K562 (cell line): ENCODE measurements around the gene KRTAP10-4. TPM values are rescaled to one million over a fixed set of nuclear protein-coding genes. Genes with fewer than 3 reads are reported as not detected.

Source experiments
- ATAC-seq: fragments of 200-7000 bp; cut with Tn5 transposase; 3 replicates; pipeline ENCODE4 v1.9.1; 2020; ENCODE audit warnings: moderate library complexity
- BruUV-seq: library from RNA; stranded (reverse); fragments of 400-500 nt; replicated peaks from 2 replicates; lab custom pipeline; 2021; lab: Mats Ljungman, UMichigan
- CTCF ChIA-PET: fragments of 300-600 bp; formaldehyde crosslinking; extraction: SDS; loops from one replicate; lab custom pipeline; 2021; ENCODE audit warnings: low intra/inter-chr PET ratio; lab: Yijun Ruan, JAX
- POLR2A ChIA-PET: fragments of 300-600, 350-650 bp; sonication (Branson Sonifier 250); formaldehyde crosslinking; extraction: SDS; loops from one replicate; lab custom pipeline; 2021; ENCODE audit warnings: antibody characterized with exemption, inconsistent platforms; lab: Yijun Ruan, JAX
- DNase-seq, 4 experiments: peaks; one replicate each; pipeline versions ENCODE4 v3.0.0 to v3.0.0-alpha.2; 2011 to 2018; ENCODE audit warnings: low spot score in 3 of 4, mixed read lengths in 3 of 4; ENCODE audit errors: extremely low read depth in 1 of 4
- FAIRE-seq: peaks from 2 replicates; lab custom pipeline; 2011; peaks lifted over from hg19 to GRCh38; lab: Jason Lieb, UNC
- H2AFZ ChIP-seq: 2 replicates; pipeline ENCODE4 v1.6.0; 2011; ENCODE audit warnings: low read depth, low read length, control low read depth, inconsistent platforms
- H3K27ac ChIP-seq: fragments of 200-600 bp; 3 replicates; pipeline ENCODE4 v1.8.0; 2011; ENCODE audit warnings: low read depth, mild to moderate bottlenecking, control low read depth, inconsistent platforms, low read length, moderate library complexity, mixed read lengths; ENCODE audit errors: extremely low read depth
- H3K27me3 ChIP-seq, 2 experiments: fragments of 300-600 bp in 1 of 2; 2 replicates in 1 of 2; 3 replicates in 1 of 2; pipeline versions ENCODE4 v1.6.0 to v1.8.0; 2011; ENCODE audit warnings: inconsistent platforms in 2 of 2, low read length in 2 of 2, mild to moderate bottlenecking in 1 of 2, mixed read lengths in 1 of 2, moderate library complexity in 1 of 2; ENCODE audit not compliant: control insufficient read depth in 2 of 2, insufficient read depth in 2 of 2
- H3K36me3 ChIP-seq: fragments of 300-600 bp; 3 replicates; pipeline ENCODE4 v1.8.0; 2011; ENCODE audit warnings: mild to moderate bottlenecking, low read length, inconsistent platforms; ENCODE audit not compliant: control insufficient read depth, insufficient read depth
- H3K4me1 ChIP-seq, 2 experiments: fragments of 200-600 bp in 1 of 2; replicated peaks in 1 of 2; 2 replicates in 1 of 2; 3 replicates in 1 of 2; pipeline versions ENCODE4 v1.5.1 to v1.8.0; 2011; ENCODE audit warnings: inconsistent platforms in 2 of 2, low read length in 2 of 2, mild to moderate bottlenecking in 1 of 2, mixed read lengths in 1 of 2, moderate library complexity in 1 of 2; ENCODE audit not compliant: control insufficient read depth in 2 of 2, insufficient read depth in 2 of 2
- H3K4me2 ChIP-seq: 2 replicates; pipeline ENCODE4 v1.6.1; 2011; ENCODE audit warnings: low read length, control low read depth, inconsistent platforms, mixed read lengths; ENCODE audit not compliant: insufficient read depth
- H3K4me3 ChIP-seq: fragments of 200-600 bp; sonication (generic), shearing (Covaris generic); 2 replicates; pipeline ENCODE4 v1.5.1; 2016; ENCODE audit warnings: control low read depth, inconsistent platforms
- H3K79me2 ChIP-seq: fragments of 200-600 bp; 3 replicates; pipeline ENCODE4 v1.8.0; 2011; ENCODE audit warnings: low read length, inconsistent platforms; ENCODE audit not compliant: control insufficient read depth, insufficient read depth
- H3K9ac ChIP-seq, 2 experiments: 2 replicates each; pipeline versions ENCODE4 v1.6.0 to v1.6.1; 2011; ENCODE audit warnings: low read depth in 2 of 2, low read length in 2 of 2, control low read depth in 1 of 2, inconsistent platforms in 1 of 2, mild to moderate bottlenecking in 1 of 2, mixed read lengths in 1 of 2; ENCODE audit not compliant: insufficient read depth in 1 of 2
- H3K9me1 ChIP-seq: one replicate; pipeline ENCODE4 v1.6.0; 2011; ENCODE audit warnings: inconsistent platforms, mild to moderate bottlenecking, low read length, moderate library complexity; ENCODE audit not compliant: control insufficient read depth, insufficient read depth
- H3K9me3 ChIP-seq: replicated peaks from 2 replicates; pipeline ENCODE4 v1.5.1; 2011; ENCODE audit warnings: low read depth, low read length, inconsistent platforms; ENCODE audit not compliant: control insufficient read depth, insufficient read depth
- H4K20me1 ChIP-seq: replicated peaks from 2 replicates; pipeline ENCODE4 v1.6.1; 2011; ENCODE audit warnings: low read length, inconsistent platforms, mixed read lengths; ENCODE audit not compliant: control insufficient read depth, insufficient read depth
- ARID2 ChIP-seq: fragments of 450-650 bp; IDR thresholded peaks from 2 replicates; pipeline ENCODE4 v1.6.1; 2017; ENCODE audit warnings: antibody characterized with exemption, mild to moderate bottlenecking
- ZBTB7A ChIP-seq: IDR thresholded peaks from 2 replicates; pipeline ENCODE4 v1.6.1; 2011; ENCODE audit warnings: low read depth, mild to moderate bottlenecking, low read length, moderate library complexity, borderline replicate concordance; ENCODE audit not compliant: control insufficient read depth
- in situ Hi-C: fragments of 300-500 bp; cut with MboI; formaldehyde crosslinking; loops from 4 replicates; pipeline ENCODE4 v1.15.0; 2018; ENCODE audit warnings: inconsistent platforms, mixed read lengths
- intact Hi-C: fragments of 100-400 bp; cut with micrococcal nuclease; formaldehyde crosslinking; loops from 2 replicates; pipeline ENCODE4 v1.14.2; 2022
- polyA plus RNA-seq, 8 experiments: library from polyadenylated mRNA; depleted of rRNA in 4 of 8; stranded (reverse) in 5 of 8; unstranded in 3 of 8; fragments of >200 nt; fragmentation: Nextera tagmentation in 2 of 8; fragmentation: Illumina TruSeq in 1 of 8; extraction: Ambion mirVana in 2 of 8; extraction: Trizol in 1 of 8; gene quantifications; 2 replicates each; pipeline versions ENCODE4 v1.2.1 to v1.2.3, GENCODE V29; 2011 to 2014; ENCODE audit warnings: inconsistent platforms in 1 of 8, missing spikeins in 1 of 8
- total RNA-seq, 7 experiments: library from RNA; depleted of rRNA in 6 of 7; stranded (reverse); fragments of >200 nt in 6 of 7; fragmentation: Illumina TruSeq in 2 of 7; extraction: Trizol in 2 of 7; gene quantifications; 2 replicates each; pipeline versions ENCODE4 v1.2.1 to v1.2.3, GENCODE V29; 2011 to 2021; ENCODE audit warnings: low replicate concordance in 1 of 7
- TF ChIP-seq, protein P1 (sequence below), 2 experiments: fragments of 450-650 bp in 1 of 2; IDR thresholded peaks; 2 replicates each; pipeline ENCODE4 v1.6.1; 2011 to 2017; ENCODE audit warnings: low read depth in 2 of 2, antibody characterized with exemption in 1 of 2, borderline replicate concordance in 1 of 2, low read length in 1 of 2, mild to moderate bottlenecking in 1 of 2, mixed read lengths in 1 of 2; ENCODE audit not compliant: control insufficient read depth in 1 of 2

The KRTAP10-4 gene
- total and polyA plus RNA-seq, 9 of the 15 experiments (the other 6 are each of a cell fraction or from before 2014, with no cell fraction given), result not detected

DNA sequence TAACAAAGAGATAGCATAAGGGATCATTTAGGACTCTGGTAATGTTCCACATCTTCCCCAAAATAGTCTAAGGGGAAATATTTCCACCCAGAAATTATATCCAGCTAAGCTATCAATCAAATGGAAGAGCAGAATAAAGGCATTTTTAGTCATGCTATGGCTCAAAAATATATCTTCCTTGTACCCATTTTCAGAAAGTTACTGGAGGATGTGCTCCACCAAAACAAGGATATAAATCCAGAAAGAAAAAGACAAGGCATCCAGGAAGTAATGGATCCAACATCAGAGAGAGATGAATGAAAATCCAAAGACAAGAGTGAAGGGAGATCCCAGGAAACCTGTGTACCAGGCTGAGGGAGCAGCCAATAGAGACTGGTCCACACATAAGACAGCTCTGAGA, 35.7 kb downstream of the KRTAP10-4 start:
- CTCF ChIA-PET, result no interaction called here
- H3K9ac ChIP-seq, result no peak overlapping the region
- no peak overlapping the region for H3K4me2 ChIP-seq
- POLR2A ChIA-PET, result interaction anchor here (0.9 kb wide), 1 partner anchor 27 kb away, joined by 3 read pairs; no protein-coding TSS in a partner anchor
- no peaks in the 10 kb centered on the region for H4K20me1 ChIP-seq
- no peaks in the 10 kb centered on the region for H3K79me2 ChIP-seq
- no peak overlapping the region for H3K27ac ChIP-seq
- H3K27me3 ChIP-seq, result peaks cover 3 to 15% of the 10 kb centered on the region in 2 experiments; a peak in 4 of 5 replicates
- H3K9me1 ChIP-seq, result peaks cover under 1% of the 10 kb centered on the region
- no peaks in the 10 kb centered on the region; the same call in none of the 2 replicates for H3K9me3 ChIP-seq
- intact Hi-C loops, result no loop called here
- FAIRE-seq, result no peak
- H3K4me1 ChIP-seq, result peaks cover 0 to 5% of the 10 kb centered on the region in 2 experiments; a peak in 1 of 5 replicates
- H3K36me3 ChIP-seq, result no peaks in the 10 kb centered on the region
- H3K4me3 ChIP-seq, result no peak overlapping the region
- no TSS peak for BruUV-seq
- no peak for ATAC-seq
- in situ Hi-C loops, result no loop called here
- no peak for DNase-seq
- H2AFZ ChIP-seq, result no peak overlapping the region
- TF ChIP-seq ZBTB7A, result no peak
- TF ChIP-seq, protein P1, sequence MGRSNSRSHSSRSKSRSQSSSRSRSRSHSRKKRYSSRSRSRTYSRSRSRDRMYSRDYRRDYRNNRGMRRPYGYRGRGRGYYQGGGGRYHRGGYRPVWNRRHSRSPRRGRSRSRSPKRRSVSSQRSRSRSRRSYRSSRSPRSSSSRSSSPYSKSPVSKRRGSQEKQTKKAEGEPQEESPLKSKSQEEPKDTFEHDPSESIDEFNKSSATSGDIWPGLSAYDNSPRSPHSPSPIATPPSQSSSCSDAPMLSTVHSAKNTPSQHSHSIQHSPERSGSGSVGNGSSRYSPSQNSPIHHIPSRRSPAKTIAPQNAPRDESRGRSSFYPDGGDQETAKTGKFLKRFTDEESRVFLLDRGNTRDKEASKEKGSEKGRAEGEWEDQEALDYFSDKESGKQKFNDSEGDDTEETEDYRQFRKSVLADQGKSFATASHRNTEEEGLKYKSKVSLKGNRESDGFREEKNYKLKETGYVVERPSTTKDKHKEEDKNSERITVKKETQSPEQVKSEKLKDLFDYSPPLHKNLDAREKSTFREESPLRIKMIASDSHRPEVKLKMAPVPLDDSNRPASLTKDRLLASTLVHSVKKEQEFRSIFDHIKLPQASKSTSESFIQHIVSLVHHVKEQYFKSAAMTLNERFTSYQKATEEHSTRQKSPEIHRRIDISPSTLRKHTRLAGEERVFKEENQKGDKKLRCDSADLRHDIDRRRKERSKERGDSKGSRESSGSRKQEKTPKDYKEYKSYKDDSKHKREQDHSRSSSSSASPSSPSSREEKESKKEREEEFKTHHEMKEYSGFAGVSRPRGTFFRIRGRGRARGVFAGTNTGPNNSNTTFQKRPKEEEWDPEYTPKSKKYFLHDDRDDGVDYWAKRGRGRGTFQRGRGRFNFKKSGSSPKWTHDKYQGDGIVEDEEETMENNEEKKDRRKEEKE (IDR thresholded peaks at IDR 0.05; ENCODE audit: borderline replicate concordance in 1 of 2, control insufficient read depth in 1 of 2, low read depth in 2 of 2, low read length in 1 of 2), result no peak
- TF ChIP-seq ARID2, result no peak
